ENCODE results near the gene PGLYRP4. TPM values are rescaled to one million over a fixed set of nuclear protein-coding genes. Genes with fewer than 3 reads are reported as not detected.

The PGLYRP4 gene
- total and polyA plus RNA-seq, 2 of the 4 experiments (the other 2 are of a cell fraction) = not detected

GRCh38 chr1:153380711-153381110, 32.1 kb upstream of the PGLYRP4 start:
- Histone ChIP-seq H3K79me1 (ENCODE audit: low read depth in 1 of 2, low read length in 2 of 2) (no peaks in the 10 kb centered on the region), H4K20me1 (ENCODE audit: insufficient read depth, low read length) (no peaks in the 10 kb centered on the region), H4K91ac (ENCODE audit: insufficient read depth, low read depth, low read length) (no peak overlapping the region), H3K4ac (ENCODE audit: low read depth, low read length) (no peak overlapping the region), H3K4me1 (ENCODE audit: control insufficient read depth, insufficient read depth, low read length) (no peaks in the 10 kb centered on the region), H3K36me3 (ENCODE audit: control insufficient read depth, insufficient read depth, low read length) (no peaks in the 10 kb centered on the region), H3K27ac (ENCODE audit: insufficient read depth, low read length) (no peak overlapping the region), H3K9me3 (ENCODE audit: control insufficient read depth, insufficient read depth, low read length) (no peaks in the 10 kb centered on the region), H3K27me3 (ENCODE audit: control insufficient read depth, insufficient read depth, low read length) (no peaks in the 10 kb centered on the region; the same call in 1 of the 2 replicates), H2BK5ac (ENCODE audit: low read depth, low read length, poor library complexity, severe bottlenecking) (no peak overlapping the region), H3K9ac (ENCODE audit: low read depth, low read length) (no peak overlapping the region), H3K23ac (ENCODE audit: low read depth, low read length) (no peak overlapping the region), H2BK15ac (ENCODE audit: low read depth, low read length) (no peak overlapping the region), H3K18ac (ENCODE audit: low read depth, low read length) (no peak overlapping the region), H2AK5ac (ENCODE audit: low read depth, low read length) (no peak overlapping the region), H4K8ac (ENCODE audit: low read depth in 2 of 2, low read length in 2 of 2) (no peak overlapping the region), H3K4me3 (ENCODE audit: insufficient read depth, low read depth, low read length) (no peak overlapping the region), H3K56ac (ENCODE audit: extremely low read depth, insufficient read depth, low read length) (no peak overlapping the region), H3K4me2 (ENCODE audit: low read depth, low read length) (no peak overlapping the region), H4K5ac (ENCODE audit: low read depth, low read length) (no peak overlapping the region), H2BK20ac (ENCODE audit: low read depth, low read length) (no peak overlapping the region), H3K9me1 (ENCODE audit: insufficient read depth, low read length) (no peaks in the 10 kb centered on the region), H2AK9ac (replicated peaks; ENCODE audit: low read depth, low read length, poor library complexity) (no peak overlapping the region), H3K14ac (replicated peaks; ENCODE audit: low read depth, low read length) (no peak overlapping the region), H2BK120ac (ENCODE audit: low read depth, low read length) (no peak overlapping the region), H2AFZ (replicated peaks; ENCODE audit: low read length, poor library complexity) (no peak overlapping the region)
- TF ChIP-seq RCOR1 (IDR thresholded peaks at IDR 0.05; ENCODE audit: insufficient replicate concordance, low read length) (no peak), MAZ (IDR thresholded peaks at IDR 0.05; ENCODE audit: borderline replicate concordance, low read depth, low read length) (no peak), FOS (IDR thresholded peaks at IDR 0.05; ENCODE audit: low read depth, low read length) (no peak), ELK1 (IDR thresholded peaks at IDR 0.05; ENCODE audit: borderline replicate concordance, low read depth, low read length) (no peak), USF2 (IDR thresholded peaks at IDR 0.05; ENCODE audit: low read depth, low read length) (no peak)
- ChIA-PET POLR2A (ENCODE audit: unreplicated experiment) (no interaction called here), CTCF (no interaction called here)
- no peak for DNase-seq
- WGBS, 2 experiments (ENCODE audit: extremely low coverage in 2 of 2, insufficient read length in 1 of 2) = 78% methylated on average over 10 of the region's 23 CpGs; no CpG with 5 or more reads in 1 of the 2 experiments
- dilution Hi-C loops (cut with HindIII; ENCODE audit: low sequenced_read_pairs, unreplicated experiment) (no loop called here), intact Hi-C loops (cut with micrococcal nuclease) (no loop called here), in situ Hi-C loops (cut with MboI; ENCODE audit: low sequenced_read_pairs) (no loop called here)
- no TSS peak for BruUV-seq (replicated peaks)
- no peak for ATAC-seq (ENCODE audit: low read depth)
